ENCODE results near the gene INCA1.
"Not testable (repeated sequence)": the region's sequence is repeated elsewhere in the genome, so short reads cannot be mapped to it uniquely, and the experiment has no call there.

Gene INCA1

DNA sequence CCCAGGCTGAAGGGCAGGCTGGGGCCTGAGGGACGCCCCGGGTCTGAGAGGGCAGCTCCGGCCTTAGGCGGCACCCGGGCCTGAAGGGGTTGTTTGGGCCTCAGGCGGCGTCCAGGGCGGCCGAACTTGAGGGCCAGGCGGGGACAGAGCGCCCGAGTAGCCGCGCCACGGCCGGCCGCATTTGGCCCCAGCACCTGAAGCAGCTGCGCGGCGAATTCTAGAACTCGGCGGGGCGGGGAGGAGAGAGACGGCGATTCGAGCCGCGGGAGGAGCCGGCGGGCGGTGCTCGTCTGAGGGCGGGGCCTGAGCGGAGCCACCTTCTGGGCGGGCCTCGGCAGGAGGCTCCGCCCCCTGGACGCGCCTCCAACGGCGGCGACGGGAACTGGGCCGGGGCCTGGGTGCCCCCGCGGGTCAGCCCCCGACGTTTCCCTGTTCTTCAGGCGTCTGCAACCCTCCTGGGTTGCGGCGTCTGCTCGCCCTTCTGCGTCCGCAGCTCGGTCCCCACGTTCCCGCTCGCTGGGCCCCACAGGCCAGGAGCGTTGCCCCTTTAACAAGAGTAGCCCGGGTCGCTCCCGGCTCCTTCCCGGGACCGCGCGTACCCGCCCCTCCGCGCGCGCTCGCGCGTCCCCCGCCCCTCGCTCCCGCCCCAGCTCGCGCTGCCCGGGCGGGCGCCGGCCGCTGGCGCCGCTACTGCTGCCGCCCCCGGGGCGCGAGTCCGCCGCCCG, at the start of gene INCA1, which contains the start of gene KIF1C:
TSS of gene INCA1 (minus strand) at position 221 of the 725 bp plus-strand sequence. CDS start 3,085 bp downstream, outside the sequence.
TSS of gene KIF1C (plus strand) at position 649 of the 725 bp plus-strand sequence. CDS start 2,297 bp downstream, outside the sequence.
- DNase-seq (ENCODE audit: low read depth), result peak; percentile 85

DNA sequence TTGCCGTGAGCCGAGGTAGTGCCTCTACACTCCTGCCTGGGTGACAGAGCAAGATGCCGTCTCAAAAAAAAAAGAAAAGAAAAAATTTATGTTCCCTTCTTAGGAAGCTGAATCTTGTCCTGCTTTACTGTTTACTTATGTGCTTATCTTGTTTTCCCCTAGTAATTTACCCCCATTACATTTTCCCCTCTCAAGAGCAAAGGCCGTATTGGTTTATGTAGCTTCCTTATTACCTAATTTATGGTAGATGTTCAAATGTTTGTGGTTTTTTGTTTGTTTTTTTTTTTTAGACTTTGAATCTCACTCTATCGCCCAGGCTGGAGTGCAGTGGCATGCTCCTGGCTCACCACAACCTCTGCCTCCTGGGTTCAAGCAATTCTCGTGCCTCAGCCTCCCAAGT, 48.2 kb upstream of the INCA1 start:
- DNase-seq (ENCODE audit: low read depth), result no peak

GRCh38 chr17:5044630-5045029, 47.3 kb upstream of the INCA1 start:
- DNase-seq (ENCODE audit: low read depth), result no peak

DNA sequence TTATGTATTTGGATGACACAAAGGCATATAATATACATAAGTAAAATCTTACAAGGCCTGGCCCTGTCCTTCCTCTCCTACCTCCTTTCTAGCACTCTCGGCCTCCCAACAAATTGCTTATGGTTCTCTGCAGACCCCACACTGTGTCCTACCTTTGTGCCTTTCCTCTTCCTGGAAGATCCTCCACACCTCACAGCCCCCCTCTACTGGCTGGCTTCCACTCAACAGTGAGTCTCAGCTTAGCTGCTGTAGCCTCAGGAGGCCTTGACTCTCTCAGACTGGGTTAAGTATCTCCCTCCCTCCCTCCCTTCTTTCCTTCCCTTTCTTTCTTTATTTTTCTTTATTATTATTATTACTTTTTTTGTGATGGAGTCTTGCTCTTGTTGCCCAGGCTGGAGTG, 46.2 kb upstream of the INCA1 start:
- DNase-seq (ENCODE audit: low read depth), result no peak

GRCh38 chr17:5042157-5043022, 45.1 kb upstream of the INCA1 start:
- no peak for DNase-seq (ENCODE audit: low read depth)

GRCh38 chr17:5035315-5035714, 38.0 kb upstream of the INCA1 start, which contains the start of gene SLC52A1:
Gene SLC52A1 (minus strand): TSS chr17:5035426. CDS start chr17:5034606, 820 bp downstream.
- DNase-seq (ENCODE audit: low read depth), result no peak

DNA sequence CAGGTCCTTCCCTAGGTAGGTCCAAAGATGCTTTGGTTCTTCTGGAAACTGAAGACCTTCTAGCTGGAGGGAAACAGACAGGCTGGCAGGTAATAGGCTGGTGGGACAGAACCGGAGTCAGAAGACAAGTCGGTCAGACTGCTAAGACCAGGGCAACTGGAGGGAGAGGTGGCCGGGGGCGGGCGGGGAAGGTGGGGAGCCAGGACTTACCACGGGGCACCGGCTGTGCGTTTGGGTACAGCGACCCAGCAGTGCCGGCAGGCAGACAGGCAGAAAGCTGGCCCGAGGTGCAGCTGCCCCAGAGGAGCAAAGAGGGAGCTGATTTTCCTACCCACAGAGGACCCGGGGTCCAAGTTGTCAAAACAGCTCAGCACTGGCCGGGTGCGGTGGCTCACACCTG, 37.3 kb upstream of the INCA1 start:
- DNase-seq (ENCODE audit: low read depth), result no peak

GRCh38 chr17:5034063-5034462, 36.7 kb upstream of the INCA1 start:
- DNase-seq (ENCODE audit: low read depth), result no peak

DNA sequence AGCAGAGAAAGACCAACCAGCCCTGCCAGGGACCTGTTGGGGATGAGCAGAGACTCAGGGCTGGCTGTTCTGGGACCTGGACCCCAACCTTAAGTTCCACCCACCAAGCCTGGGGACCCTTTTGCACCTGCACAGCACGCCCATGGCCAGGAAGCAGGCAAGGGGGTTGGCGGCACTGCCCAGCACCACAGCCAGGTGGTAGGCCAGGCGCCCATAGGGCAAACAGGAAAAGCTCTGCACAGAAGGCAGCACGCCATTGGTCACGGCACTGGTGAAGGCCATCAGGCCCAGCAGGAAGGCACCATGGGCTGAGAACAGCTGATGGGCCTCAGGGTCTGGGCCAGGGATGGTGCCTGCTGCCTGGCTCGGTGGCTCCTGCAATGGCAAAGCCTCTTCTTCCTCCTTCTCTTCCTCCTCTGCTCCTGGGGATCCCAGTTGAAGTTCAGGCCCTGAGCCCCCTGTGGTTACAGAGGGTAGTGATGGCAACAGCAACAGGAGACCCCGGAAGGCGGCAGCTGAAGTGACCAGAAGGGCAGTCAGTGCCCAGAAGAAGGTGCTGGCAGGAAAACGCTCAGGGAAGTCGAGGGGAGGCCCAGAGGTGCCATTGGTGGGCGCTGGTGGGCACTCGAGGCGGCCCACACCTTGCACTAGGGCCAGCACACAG, 36.2 kb upstream of the INCA1 start:
- DNase-seq (ENCODE audit: low read depth), result no peak

DNA sequence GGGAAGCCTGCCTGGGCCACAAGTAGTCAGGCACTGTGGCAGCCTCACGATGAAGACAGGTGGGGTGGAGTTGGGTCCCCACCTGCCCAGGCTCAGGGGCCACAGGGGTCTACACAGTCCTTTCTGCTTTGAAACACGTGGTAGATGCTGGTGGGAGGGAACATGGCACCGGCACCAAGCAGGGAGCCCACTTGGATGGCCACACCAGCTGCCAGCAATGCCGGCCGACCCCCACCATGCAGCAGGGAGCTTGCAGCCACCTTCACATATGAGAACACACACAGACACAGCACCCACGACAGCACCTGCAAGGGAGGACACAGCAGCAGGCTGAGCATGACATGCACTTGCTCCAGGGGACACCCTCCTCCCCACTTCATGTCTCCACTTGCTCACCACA, 35.5 kb upstream of the INCA1 start:
- DNase-seq (ENCODE audit: low read depth), result no peak

- peak; percentile 70 for DNase-seq (ENCODE audit: low read depth)
These were observed 34.2 kb upstream of the INCA1 start for GRCh38 chr17:5031365-5032082.

DNA sequence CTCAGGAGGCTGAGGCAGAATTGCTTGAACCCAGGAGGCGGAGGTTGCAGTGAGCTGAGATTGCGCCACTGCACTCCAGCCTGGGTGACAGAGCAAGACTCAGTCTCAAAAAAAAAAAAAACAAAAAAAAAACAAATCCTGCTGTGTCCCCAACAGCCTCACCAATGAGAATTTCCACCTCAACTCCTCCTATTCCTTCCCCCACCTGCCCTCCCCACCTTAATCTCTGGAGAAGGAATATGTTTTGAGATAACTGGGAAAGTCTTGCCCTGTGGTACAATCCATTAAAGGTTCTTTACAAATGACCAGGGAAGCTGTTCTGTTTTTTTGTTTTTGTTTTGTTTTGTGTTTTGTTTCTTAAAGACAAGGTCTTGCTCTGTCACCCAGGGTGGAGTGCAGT, 32.8 kb upstream of the INCA1 start:
- not testable (repeated sequence) for DNase-seq (ENCODE audit: low read depth)

DNA sequence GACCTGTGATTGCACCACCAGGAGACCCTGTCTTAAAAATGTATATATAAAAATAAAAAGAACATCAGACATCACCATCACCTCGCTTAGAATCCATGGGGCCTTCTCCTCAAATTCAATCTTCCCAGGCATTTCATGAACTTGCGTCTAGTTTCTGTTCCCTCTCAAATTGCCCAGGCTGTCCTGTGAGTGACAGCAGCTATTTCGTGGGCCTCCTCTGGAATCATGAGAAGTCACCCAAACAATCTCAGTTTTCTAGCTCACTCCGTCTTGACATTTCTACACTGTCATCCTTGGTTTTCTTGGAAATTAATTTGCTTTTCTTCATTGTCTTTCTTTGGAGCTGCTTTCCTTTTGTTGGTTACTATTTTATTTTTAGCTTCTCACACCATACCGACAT, 30.6 kb upstream of the INCA1 start:
- DNase-seq (ENCODE audit: low read depth), result no peak

DNA sequence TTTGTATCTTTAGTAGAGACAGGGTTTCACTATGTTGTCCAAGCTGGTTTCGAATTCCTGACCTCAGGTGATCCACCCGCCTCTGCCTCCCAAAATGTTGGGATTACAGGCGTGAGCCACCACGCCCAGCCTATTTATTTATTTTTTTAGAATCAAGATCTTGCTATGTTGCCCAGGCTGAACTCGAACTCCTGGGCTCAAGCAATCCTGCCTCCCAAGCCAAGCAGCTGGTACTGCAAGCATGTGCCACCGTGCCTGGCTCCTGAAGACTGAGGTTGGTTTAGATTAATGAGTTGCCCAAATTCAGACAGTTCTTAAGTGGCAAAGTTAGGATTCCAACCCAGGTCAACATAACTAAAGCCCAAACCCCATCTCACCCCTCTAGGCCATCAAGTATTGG, 30.0 kb upstream of the INCA1 start:
- DNase-seq (ENCODE audit: low read depth), result no peak

DNA sequence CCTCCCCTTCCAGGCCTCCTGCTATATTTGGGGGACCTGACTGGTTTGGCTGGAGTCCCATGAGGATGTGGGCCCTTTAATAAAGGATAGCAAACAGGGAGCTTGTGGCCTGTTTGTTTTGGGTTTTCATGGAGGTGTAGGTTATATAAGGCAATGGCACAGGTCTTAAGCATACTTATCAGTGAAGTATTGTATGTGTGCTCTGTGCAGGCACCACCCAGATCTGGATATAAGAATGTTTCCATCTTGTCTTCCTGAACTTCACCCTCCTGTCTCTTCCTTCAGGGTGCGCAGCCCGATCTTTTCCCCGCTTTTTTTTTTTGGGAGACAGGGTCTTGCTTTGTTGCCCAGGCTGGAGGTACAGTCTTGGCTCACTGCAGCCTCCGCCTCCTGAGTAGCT, 27.3 kb upstream of the INCA1 start:
- no peak for DNase-seq (ENCODE audit: low read depth)

DNA sequence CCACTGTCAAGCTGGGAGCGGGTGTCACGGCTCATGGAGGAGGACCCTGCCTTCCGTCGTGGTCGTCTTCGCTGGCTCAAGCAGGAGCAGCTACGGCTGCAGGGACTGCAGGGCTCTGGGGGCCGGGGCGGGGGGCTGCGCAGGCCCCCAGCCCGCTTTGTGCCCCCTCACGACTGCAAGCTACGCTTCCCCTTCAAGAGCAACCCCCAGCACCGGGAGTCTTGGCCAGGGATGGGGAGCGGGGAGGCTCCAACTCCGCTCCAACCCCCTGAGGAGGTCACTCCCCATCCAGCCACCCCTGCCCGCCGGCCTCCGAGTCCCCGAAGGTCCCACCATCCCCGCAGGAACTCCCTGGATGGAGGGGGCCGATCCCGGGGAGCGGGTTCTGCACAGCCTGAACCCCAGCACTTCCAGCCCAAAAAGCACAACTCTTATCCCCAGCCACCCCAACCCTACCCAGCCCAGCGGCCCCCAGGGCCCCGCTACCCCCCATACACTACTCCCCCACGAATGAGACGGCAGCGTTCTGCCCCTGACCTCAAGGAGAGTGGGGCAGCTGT, 26.3 kb upstream of the INCA1 start:
- DNase-seq (ENCODE audit: low read depth), result no peak

- no peak for DNase-seq (ENCODE audit: low read depth)
These were observed 24.9 kb upstream of the INCA1 start for GRCh38 chr17:5022171-5022711.

DNA sequence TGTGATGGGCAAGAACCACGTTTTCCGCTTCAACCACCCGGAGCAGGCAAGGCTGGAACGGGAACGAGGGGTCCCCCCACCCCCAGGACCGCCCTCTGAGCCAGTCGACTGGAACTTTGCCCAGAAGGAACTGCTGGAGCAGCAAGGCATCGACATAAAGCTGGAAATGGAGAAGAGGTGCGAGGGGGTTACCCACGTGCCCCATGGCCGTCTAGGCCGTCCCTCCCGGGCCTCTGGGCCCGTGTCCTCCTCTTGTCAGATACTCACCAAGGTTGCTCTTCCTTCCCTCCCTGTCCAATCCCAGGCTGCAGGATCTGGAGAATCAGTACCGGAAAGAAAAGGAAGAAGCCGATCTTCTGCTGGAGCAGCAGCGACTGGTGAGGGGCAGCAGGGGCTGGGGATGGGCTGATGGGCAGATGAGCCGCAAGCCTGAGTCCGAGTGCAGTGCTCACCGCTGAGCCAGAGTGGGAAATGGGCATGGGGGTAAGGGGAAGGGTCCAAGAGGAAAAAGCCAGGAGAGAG, 23.2 kb upstream of the INCA1 start:
- no peak for DNase-seq (ENCODE audit: low read depth)

- peak; percentile 36 for DNase-seq (ENCODE audit: low read depth)
These were observed 22.2 kb upstream of the INCA1 start for GRCh38 chr17:5019475-5019956.

GRCh38 chr17:5014357-5014756, 17.0 kb upstream of the INCA1 start:
- DNase-seq (ENCODE audit: low read depth), result no peak

GRCh38 chr17:5011928-5012327, 14.6 kb upstream of the INCA1 start:
- no peak for DNase-seq (ENCODE audit: low read depth)
